DOHH2 (cell line): ENCODE measurements around the gene RARB.

ENCODE experiments used
- EZH2phosphoT487 ChIP-seq: fragments of 200-600 bp; sonication (generic); IDR thresholded peaks from 2 replicates; pipeline ENCODE4 v1.6.1; 2017; ENCODE audit warnings: borderline replicate concordance, mild to moderate bottlenecking, antibody characterized with exemption, low read length, moderate library complexity, mixed read lengths
- TF ChIP-seq, protein P1 (sequence below): fragments of 200-600 bp; sonication (generic); IDR thresholded peaks from one replicate; pipeline ENCODE4 v1.5.1; 2014; ENCODE audit warnings: antibody characterized with exemption, mild to moderate bottlenecking, low read depth, low read length; ENCODE audit not compliant: poor library complexity, severe bottlenecking

- TF ChIP-seq, protein P1, sequence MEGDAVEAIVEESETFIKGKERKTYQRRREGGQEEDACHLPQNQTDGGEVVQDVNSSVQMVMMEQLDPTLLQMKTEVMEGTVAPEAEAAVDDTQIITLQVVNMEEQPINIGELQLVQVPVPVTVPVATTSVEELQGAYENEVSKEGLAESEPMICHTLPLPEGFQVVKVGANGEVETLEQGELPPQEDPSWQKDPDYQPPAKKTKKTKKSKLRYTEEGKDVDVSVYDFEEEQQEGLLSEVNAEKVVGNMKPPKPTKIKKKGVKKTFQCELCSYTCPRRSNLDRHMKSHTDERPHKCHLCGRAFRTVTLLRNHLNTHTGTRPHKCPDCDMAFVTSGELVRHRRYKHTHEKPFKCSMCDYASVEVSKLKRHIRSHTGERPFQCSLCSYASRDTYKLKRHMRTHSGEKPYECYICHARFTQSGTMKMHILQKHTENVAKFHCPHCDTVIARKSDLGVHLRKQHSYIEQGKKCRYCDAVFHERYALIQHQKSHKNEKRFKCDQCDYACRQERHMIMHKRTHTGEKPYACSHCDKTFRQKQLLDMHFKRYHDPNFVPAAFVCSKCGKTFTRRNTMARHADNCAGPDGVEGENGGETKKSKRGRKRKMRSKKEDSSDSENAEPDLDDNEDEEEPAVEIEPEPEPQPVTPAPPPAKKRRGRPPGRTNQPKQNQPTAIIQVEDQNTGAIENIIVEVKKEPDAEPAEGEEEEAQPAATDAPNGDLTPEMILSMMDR: no peak
- no peak for TF ChIP-seq EZH2phosphoT487
These were observed 15.8 kb upstream of the RARB start for GRCh38 chr3:25412269-25412668.
